BE2C (cell line): ENCODE results near the gene ABTB2.
"Not testable (repeated sequence)": the region's sequence is repeated elsewhere in the genome, so short reads cannot be mapped to it uniquely, and the experiment has no call there.

Experiments
- DNase-seq: peaks from one replicate; pipeline ENCODE4 v3.0.0-alpha.2; 2020
- H3K27me3 ChIP-seq: fragments of 250-450 bp; sonication (Bioruptor Pico); 2 replicates; pipeline ENCODE4 v1.5.1; 2020; ENCODE audit warnings: mild to moderate bottlenecking
- H3K36me3 ChIP-seq: fragments of 250-450 bp; sonication (Bioruptor Pico); 2 replicates; pipeline ENCODE4 v1.5.1; 2020; ENCODE audit warnings: mild to moderate bottlenecking
- H3K4me1 ChIP-seq: fragments of 250-450 bp; sonication (Bioruptor Pico); 2 replicates; pipeline ENCODE4 v1.5.1; 2020
- H3K4me3 ChIP-seq: 2 replicates; pipeline ENCODE4 v1.5.1; 2011; ENCODE audit warnings: low read depth, low read length
- H3K9me3 ChIP-seq: fragments of 250-450 bp; sonication (Bioruptor Pico); 2 replicates; pipeline ENCODE4 v1.5.1; 2020
- TF ChIP-seq, protein P1 (sequence below): IDR thresholded peaks from 2 replicates; pipeline ENCODE4 v1.5.1; 2012; ENCODE audit warnings: mild to moderate bottlenecking, low read depth, low read length

ABTB2 gene

DNA sequence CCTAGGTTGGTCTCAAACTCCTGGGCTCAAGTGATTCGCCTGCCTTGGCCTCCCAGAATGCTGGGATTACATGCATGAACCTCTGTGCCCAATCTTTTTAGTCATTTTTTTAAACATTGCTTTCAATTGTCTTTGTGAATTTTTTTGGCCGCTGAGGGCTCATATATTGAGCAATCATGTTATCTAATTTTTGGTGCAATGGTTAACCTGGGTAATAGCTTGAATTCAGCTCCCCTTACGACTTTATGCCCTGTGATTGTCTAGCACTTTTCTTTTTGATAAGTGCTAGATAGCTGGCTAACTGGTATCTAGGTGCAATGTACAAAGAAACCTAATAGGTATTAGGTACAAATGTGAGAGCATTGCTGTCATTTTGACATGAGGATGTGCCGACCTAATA, 45.6 kb upstream of the ABTB2 start:
- Histone ChIP-seq H3K4me1 (no peaks in the 10 kb centered on the region), H3K9me3 (no peaks in the 10 kb centered on the region), H3K27me3 (no peaks in the 10 kb centered on the region), H3K36me3 (no peaks in the 10 kb centered on the region), H3K4me3 (no peak overlapping the region)
- TF ChIP-seq, protein P1, sequence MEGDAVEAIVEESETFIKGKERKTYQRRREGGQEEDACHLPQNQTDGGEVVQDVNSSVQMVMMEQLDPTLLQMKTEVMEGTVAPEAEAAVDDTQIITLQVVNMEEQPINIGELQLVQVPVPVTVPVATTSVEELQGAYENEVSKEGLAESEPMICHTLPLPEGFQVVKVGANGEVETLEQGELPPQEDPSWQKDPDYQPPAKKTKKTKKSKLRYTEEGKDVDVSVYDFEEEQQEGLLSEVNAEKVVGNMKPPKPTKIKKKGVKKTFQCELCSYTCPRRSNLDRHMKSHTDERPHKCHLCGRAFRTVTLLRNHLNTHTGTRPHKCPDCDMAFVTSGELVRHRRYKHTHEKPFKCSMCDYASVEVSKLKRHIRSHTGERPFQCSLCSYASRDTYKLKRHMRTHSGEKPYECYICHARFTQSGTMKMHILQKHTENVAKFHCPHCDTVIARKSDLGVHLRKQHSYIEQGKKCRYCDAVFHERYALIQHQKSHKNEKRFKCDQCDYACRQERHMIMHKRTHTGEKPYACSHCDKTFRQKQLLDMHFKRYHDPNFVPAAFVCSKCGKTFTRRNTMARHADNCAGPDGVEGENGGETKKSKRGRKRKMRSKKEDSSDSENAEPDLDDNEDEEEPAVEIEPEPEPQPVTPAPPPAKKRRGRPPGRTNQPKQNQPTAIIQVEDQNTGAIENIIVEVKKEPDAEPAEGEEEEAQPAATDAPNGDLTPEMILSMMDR = no peak
- DNase-seq = no peak

DNA sequence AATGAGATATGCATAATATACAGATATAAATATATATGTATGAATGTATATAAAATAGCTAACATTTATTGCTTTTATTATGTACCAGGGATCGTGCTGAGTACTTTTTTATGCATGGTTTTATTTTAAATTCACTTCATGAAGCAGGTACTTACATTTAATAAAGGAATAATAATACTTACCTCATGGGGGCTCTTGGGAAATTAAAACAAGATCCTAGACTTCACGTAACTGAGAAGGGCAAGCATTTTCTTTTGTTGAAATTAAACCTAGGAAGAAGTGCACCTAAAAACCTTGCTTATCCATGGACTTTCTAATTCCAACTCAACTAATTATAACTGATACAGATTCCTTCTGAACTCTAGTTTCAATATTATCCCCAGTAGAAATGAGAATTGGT, 40.0 kb upstream of the ABTB2 start:
- Histone ChIP-seq H3K27me3 (no peaks in the 10 kb centered on the region), H3K4me3 (no peak overlapping the region), H3K9me3 (no peaks in the 10 kb centered on the region), H3K36me3 (no peaks in the 10 kb centered on the region), H3K4me1 (no peaks in the 10 kb centered on the region)
- DNase-seq = no peak
- TF ChIP-seq, protein P1 = no peak

- H3K4me1 ChIP-seq = no peaks in the 10 kb centered on the region
- H3K36me3 ChIP-seq = no peaks in the 10 kb centered on the region
- peak; percentile 7 for DNase-seq
- no peaks in the 10 kb centered on the region for H3K27me3 ChIP-seq
- no peak overlapping the region for H3K4me3 ChIP-seq
- TF ChIP-seq, protein P1 = no peak
- no peaks in the 10 kb centered on the region for H3K9me3 ChIP-seq
Observed at GRCh38 chr11:34397120-34397519, 39.3 kb upstream of the ABTB2 start.

- no peak for DNase-seq
- H3K4me1 ChIP-seq = no peaks in the 10 kb centered on the region
- no peaks in the 10 kb centered on the region for H3K9me3 ChIP-seq
- H3K36me3 ChIP-seq = no peaks in the 10 kb centered on the region
- TF ChIP-seq, protein P1 = no peak
- no peak overlapping the region for H3K4me3 ChIP-seq
- H3K27me3 ChIP-seq = no peaks in the 10 kb centered on the region
Observed at GRCh38 chr11:34395916-34396550, 38.2 kb upstream of the ABTB2 start.

DNA sequence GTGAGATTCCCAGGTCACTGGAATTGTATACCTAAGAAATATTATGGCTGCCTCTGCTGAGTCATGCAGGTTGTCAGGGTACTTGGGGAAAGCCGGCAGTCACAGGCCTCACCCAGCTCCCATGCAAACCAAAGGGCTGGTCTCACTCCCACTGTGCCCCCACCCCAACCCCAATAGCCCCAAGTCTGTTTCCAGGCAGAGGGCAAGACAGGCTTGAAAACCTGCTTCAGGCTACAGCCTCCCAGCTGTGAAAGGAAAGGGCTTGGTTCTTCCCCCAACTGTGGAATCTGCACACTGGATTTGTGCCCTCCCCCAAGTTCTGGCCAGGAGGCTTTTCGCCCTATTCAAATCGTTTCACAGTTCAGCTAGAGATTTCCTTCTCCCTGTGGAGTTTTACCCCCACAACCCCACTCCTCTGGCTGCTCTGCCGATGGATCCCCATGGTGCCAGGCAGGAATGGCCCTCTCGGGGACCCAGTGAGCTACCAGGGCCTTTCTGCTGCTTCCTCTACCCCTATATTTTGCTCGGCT, 37.0 kb upstream of the ABTB2 start:
- H3K4me3 ChIP-seq = no peak overlapping the region

GRCh38 chr11:34387653-34388052, 29.8 kb upstream of the ABTB2 start:
- H3K9me3 ChIP-seq = no peaks in the 10 kb centered on the region
- no peaks in the 10 kb centered on the region for H3K36me3 ChIP-seq
- no peaks in the 10 kb centered on the region for H3K4me1 ChIP-seq
- no peaks in the 10 kb centered on the region for H3K27me3 ChIP-seq
- no peak overlapping the region for H3K4me3 ChIP-seq
- TF ChIP-seq, protein P1 = no peak
- DNase-seq = no peak

More for the DNA sequence above, 37.0 kb upstream of the ABTB2 start:
- TF ChIP-seq, protein P1 = no peak
- Histone ChIP-seq H3K9me3 (no peaks in the 10 kb centered on the region), H3K27me3 (no peaks in the 10 kb centered on the region), H3K36me3 (no peaks in the 10 kb centered on the region), H3K4me1 (no peaks in the 10 kb centered on the region)
- no peak for DNase-seq

GRCh38 chr11:34386356-34386755, 28.5 kb upstream of the ABTB2 start:
- H3K36me3 ChIP-seq, H3K27me3 ChIP-seq, H3K9me3 ChIP-seq, H3K4me1 ChIP-seq, DNase-seq, H3K4me3 ChIP-seq: not testable (repeated sequence)
